Epithelial cell of proximal tubule (primary cell): ENCODE measurements around the gene ATP2C1. TPM values are rescaled to one million over a fixed set of nuclear protein-coding genes. Genes with fewer than 3 reads are reported as not detected.
"Not testable (repeated sequence)": the region's sequence is repeated elsewhere in the genome, so short reads cannot be mapped to it uniquely, and the experiment has no call there.

Source experiments
- DNase-seq: peaks from one replicate; pipeline ENCODE4 v3.0.0-alpha.2; 2011; ENCODE audit warnings: low read depth
- H3K4me3 ChIP-seq: 2 replicates; pipeline ENCODE4 v1.5.1; 2011; ENCODE audit warnings: low read depth, mild to moderate bottlenecking, low read length
- CTCF ChIP-seq: conservative IDR thresholded peaks from 2 replicates; pipeline ENCODE4 v1.5.1; 2012; ENCODE audit warnings: low read depth, mild to moderate bottlenecking, low read length
- total RNA-seq: library from RNA; depleted of rRNA; stranded (reverse); fragments of >200 nt; gene quantifications from 2 replicates; pipeline ENCODE4 v1.2.3, GENCODE V29; 2015

The ATP2C1 gene
- total RNA-seq, 1 donor from 2014 or later, result 104 TPM

GRCh38 chr3:130963444-130963843 is 69.6 kb downstream of the ATP2C1 start:
- no peak overlapping the region for H3K4me3 ChIP-seq
- no peak for DNase-seq
- TF ChIP-seq CTCF, result no peak

- no peak for TF ChIP-seq CTCF
- H3K4me3 ChIP-seq, result no peak overlapping the region
- peak; percentile 49 for DNase-seq
Measured at GRCh38 chr3:130963878-130964277, 70.0 kb downstream of the ATP2C1 start.

GRCh38 chr3:130967281-130967680 is 73.4 kb downstream of the ATP2C1 start:
- no peak for DNase-seq
- no peak for TF ChIP-seq CTCF
- no peak overlapping the region for H3K4me3 ChIP-seq

GRCh38 chr3:130968221-130968620 is 74.3 kb downstream of the ATP2C1 start:
- no peak for TF ChIP-seq CTCF
- no peak for DNase-seq
- no peak overlapping the region for H3K4me3 ChIP-seq

- no peak overlapping the region for H3K4me3 ChIP-seq
- TF ChIP-seq CTCF, result no peak
- DNase-seq, result no peak
Measured at GRCh38 chr3:130969621-130970020, 75.7 kb downstream of the ATP2C1 start.

- H3K4me3 ChIP-seq, result no peak overlapping the region
- no peak for TF ChIP-seq CTCF
- no peak for DNase-seq
Measured at GRCh38 chr3:130971208-130971607, 77.3 kb downstream of the ATP2C1 start.

GRCh38 chr3:130972592-130972991 is 78.7 kb downstream of the ATP2C1 start:
- not testable (repeated sequence) for DNase-seq, H3K4me3 ChIP-seq

GRCh38 chr3:130973406-130973805 is 79.5 kb downstream of the ATP2C1 start:
- no peak overlapping the region for H3K4me3 ChIP-seq
- DNase-seq, result no peak
- TF ChIP-seq CTCF, result no peak
